Astrocyte of the cerebellum (primary cell): ENCODE measurements around the gene ADAMTS2.

Experiments
- DNase-seq: peaks from one replicate; pipeline ENCODE4 v3.0.0-alpha.2; 2011; ENCODE audit warnings: low read depth
- H3K4me3 ChIP-seq: 2 replicates; pipeline ENCODE4 v1.5.1; 2011; ENCODE audit warnings: mild to moderate bottlenecking, low read depth, low read length, moderate library complexity
- in situ Hi-C: cut with HindIII; loops from 2 replicates; pipeline ENCODE4 v1.10.0; 2017; ENCODE audit warnings: low sequenced_read_pairs
- TF ChIP-seq, protein P1 (sequence below): IDR thresholded peaks from 2 replicates; pipeline ENCODE4 v1.5.1; 2012; ENCODE audit warnings: low read length, low read depth, moderate library complexity, mild to moderate bottlenecking; ENCODE audit errors: missing control alignments

Gene ADAMTS2

GRCh38 chr5:179229331-179229831 lies 115.9 kb downstream of the ADAMTS2 start:
- TF ChIP-seq, protein P1, sequence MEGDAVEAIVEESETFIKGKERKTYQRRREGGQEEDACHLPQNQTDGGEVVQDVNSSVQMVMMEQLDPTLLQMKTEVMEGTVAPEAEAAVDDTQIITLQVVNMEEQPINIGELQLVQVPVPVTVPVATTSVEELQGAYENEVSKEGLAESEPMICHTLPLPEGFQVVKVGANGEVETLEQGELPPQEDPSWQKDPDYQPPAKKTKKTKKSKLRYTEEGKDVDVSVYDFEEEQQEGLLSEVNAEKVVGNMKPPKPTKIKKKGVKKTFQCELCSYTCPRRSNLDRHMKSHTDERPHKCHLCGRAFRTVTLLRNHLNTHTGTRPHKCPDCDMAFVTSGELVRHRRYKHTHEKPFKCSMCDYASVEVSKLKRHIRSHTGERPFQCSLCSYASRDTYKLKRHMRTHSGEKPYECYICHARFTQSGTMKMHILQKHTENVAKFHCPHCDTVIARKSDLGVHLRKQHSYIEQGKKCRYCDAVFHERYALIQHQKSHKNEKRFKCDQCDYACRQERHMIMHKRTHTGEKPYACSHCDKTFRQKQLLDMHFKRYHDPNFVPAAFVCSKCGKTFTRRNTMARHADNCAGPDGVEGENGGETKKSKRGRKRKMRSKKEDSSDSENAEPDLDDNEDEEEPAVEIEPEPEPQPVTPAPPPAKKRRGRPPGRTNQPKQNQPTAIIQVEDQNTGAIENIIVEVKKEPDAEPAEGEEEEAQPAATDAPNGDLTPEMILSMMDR: no peak
- H3K4me3 ChIP-seq: no peak overlapping the region
- in situ Hi-C loops: no loop called here
- DNase-seq: no peak

DNA sequence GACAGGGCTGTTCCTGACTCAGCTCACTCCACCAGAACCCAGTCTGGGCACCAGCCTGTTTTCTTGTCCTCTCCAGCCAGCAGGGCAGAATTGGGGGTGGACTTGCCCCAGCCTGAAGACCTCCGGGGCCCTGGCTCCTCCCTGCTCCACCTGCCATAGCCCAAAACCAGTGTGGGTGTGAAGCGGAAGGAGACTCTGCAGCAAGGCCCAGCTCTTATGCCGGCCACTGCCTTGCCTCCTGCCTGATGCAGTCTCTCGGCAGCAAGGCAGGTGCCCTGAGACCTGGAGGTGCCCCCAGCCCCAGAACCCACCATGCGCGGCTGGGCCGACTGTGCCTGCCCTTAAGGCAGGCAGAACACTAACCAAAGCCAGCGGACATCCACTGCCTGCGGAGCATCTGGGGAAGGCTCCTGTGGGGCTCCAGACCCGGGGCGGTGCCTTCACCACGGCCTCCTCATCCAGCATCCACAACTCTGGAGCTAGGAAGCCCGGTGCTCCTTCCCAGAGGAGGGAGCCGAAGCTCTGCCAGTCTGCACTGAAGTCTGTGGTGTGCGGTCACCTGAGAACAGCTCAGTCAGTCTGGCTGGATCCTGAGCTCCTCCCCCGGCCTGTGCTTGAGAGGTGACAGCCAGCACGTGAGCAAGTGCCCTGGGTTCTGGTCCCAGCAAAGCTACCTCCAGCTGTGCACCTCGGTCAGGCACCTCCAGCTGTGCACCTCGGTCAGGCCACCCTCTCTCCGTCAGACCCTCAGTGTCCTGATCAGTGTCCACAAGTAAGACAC lies 116.7 kb downstream of the ADAMTS2 start:
- in situ Hi-C loops: no loop called here
- no peak for DNase-seq
- TF ChIP-seq, protein P1: no peak
- H3K4me3 ChIP-seq: no peak overlapping the region

- no peak overlapping the region for H3K4me3 ChIP-seq
- in situ Hi-C loops: no loop called here
- TF ChIP-seq, protein P1: no peak
- DNase-seq: no peak
These were observed 117.5 kb downstream of the ADAMTS2 start for GRCh38 chr5:179227580-179228311.

DNA sequence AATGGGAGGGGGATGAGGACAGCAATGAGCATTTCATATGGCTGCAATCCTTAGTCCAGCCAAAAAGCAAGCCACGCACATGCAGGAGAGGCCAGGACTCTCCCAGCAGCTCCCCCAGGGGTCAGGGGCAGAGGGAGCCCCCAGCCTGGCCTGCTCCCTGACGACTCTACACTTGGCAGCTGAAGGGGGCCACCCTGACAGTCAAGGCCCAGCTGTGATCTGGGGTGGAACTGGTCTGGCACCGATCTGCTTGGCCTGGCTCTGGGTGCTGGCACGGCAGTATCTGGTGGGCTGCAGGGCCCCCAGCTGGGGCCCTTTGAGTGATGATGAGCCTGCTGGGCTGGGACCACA lies 118.1 kb downstream of the ADAMTS2 start:
- in situ Hi-C loops: no loop called here

DNA sequence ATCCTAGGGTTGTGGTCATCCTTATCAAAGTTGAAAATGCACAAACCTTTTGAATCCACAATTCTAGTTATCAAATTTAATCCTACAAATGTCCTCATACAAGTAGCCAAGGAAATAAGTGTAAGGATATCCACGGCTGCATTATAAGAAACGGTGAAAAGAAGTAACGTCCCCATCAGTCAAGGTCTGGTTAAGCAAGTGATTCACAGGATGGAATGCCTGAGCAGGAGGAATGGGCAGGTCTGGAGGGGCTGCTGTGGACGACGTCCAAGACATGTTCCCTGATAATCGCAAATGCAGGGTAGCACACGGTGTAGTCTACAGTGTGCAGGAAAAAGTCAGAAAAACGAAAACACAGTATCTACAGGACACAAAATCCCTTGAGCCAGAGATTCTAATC lies 118.6 kb downstream of the ADAMTS2 start:
- no peak overlapping the region for H3K4me3 ChIP-seq
- no peak for DNase-seq
- in situ Hi-C loops: no loop called here
- TF ChIP-seq, protein P1: no peak

More for the DNA sequence above, 118.1 kb downstream of the ADAMTS2 start:
- TF ChIP-seq, protein P1: no peak
- DNase-seq: no peak
- no peak overlapping the region for H3K4me3 ChIP-seq

- in situ Hi-C loops: no loop called here
- no peak for DNase-seq
- TF ChIP-seq, protein P1: no peak
- H3K4me3 ChIP-seq: no peak overlapping the region
These were observed 119.9 kb downstream of the ADAMTS2 start for GRCh38 chr5:179225387-179225786.
